ENCODE results near the gene C4BPB. TPM values are rescaled to one million over a fixed set of nuclear protein-coding genes. Genes with fewer than 3 reads are reported as not detected.
A peak's percentile ranks its signal among the peaks of the same experiment; 100 is the strongest.

Gene C4BPB
- total and polyA plus RNA-seq, 2 donors from 2014 or later, result 0.49 to 1.3 TPM

DNA sequence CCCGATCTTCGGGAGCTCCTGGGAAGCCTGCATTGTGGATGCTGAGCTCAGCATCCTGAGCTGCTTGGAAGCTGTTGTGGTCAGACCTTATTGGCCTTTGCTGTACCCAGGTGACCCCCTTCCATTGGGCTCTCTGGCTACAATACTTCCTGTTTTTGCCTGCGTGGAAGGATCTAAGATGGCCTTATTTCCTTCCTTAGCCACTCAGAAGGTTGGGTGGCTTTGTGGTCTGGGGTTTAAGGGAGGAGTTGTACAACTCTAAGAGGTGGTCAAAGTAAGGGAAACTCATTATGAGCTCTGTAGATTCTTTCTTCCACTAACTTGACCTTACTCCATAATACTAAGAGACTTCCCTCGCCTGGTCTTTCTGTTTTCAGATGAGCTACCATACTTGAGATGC is 17.8 kb upstream of the C4BPB start:
- intact Hi-C loops (cut with DNase I), result no loop called here
- TF ChIP-seq, protein P1, sequence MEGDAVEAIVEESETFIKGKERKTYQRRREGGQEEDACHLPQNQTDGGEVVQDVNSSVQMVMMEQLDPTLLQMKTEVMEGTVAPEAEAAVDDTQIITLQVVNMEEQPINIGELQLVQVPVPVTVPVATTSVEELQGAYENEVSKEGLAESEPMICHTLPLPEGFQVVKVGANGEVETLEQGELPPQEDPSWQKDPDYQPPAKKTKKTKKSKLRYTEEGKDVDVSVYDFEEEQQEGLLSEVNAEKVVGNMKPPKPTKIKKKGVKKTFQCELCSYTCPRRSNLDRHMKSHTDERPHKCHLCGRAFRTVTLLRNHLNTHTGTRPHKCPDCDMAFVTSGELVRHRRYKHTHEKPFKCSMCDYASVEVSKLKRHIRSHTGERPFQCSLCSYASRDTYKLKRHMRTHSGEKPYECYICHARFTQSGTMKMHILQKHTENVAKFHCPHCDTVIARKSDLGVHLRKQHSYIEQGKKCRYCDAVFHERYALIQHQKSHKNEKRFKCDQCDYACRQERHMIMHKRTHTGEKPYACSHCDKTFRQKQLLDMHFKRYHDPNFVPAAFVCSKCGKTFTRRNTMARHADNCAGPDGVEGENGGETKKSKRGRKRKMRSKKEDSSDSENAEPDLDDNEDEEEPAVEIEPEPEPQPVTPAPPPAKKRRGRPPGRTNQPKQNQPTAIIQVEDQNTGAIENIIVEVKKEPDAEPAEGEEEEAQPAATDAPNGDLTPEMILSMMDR (IDR thresholded peaks at IDR 0.05; ENCODE audit: borderline replicate concordance, extremely low read depth, insufficient read depth), result no peak
- DNase-seq, result no peak
- peaks cover 0 to 13% (median 13%) of the 10 kb centered on the region in 3 donors for H3K4me1 ChIP-seq (ENCODE audit: control insufficient read depth in 2 of 3, insufficient read depth in 2 of 3, low read depth in 1 of 3, low read length in 3 of 3)
- H3K9ac ChIP-seq (ENCODE audit: low read length in 3 of 3), result no peak overlapping the region
- no peaks in the 10 kb centered on the region for H3K27me3 ChIP-seq (ENCODE audit: control insufficient read depth, insufficient read depth, low read length)
- peaks cover 3 to 78% (median 49%) of the 10 kb centered on the region in 3 donors for H3K36me3 ChIP-seq (ENCODE audit: control insufficient read depth in 2 of 3, insufficient read depth in 3 of 3, low read length in 3 of 3)
- H3K4me3 ChIP-seq (ENCODE audit: low read length in 3 of 3), result no peak overlapping the region
- FAIRE-seq, result no peak
- no peaks in the 10 kb centered on the region for H3K9me3 ChIP-seq (ENCODE audit: control insufficient read depth in 2 of 3, insufficient read depth in 1 of 3, low read length in 3 of 3)
- H3K27ac ChIP-seq (ENCODE audit: low read depth in 2 of 2, low read length in 2 of 2), result no peak overlapping the region

DNA sequence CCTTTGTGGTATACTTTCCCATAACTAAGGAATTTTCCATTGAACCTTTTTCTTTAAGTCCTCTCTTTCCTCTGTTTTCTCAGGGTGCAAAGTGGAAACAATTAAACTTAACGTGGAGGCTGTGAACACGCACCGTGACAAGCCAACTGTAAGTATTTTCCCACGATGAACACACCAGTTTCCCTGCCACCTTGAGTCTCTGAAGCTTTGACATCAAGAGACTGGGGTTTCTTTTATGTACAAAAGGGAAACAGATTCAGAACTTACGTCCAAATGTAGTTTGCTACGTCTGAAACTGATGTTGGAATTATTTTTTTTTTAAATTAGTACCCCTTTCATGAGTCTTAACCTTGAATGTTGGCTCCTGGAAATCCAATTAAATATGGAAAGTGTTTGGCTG is 17.2 kb upstream of the C4BPB start:
- Histone ChIP-seq H3K9ac (ENCODE audit: low read length in 3 of 3) (no peak overlapping the region), H3K36me3 (ENCODE audit: control insufficient read depth in 2 of 3, insufficient read depth in 3 of 3, low read length in 3 of 3) (peaks cover 3 to 72% (median 51%) of the 10 kb centered on the region in 3 donors), H3K4me1 (ENCODE audit: control insufficient read depth in 2 of 3, insufficient read depth in 2 of 3, low read depth in 1 of 3, low read length in 3 of 3) (peaks cover 0 to 13% (median 11%) of the 10 kb centered on the region in 3 donors), H3K27ac (ENCODE audit: low read depth in 2 of 2, low read length in 2 of 2) (no peak overlapping the region), H3K27me3 (ENCODE audit: control insufficient read depth, insufficient read depth, low read length) (no peaks in the 10 kb centered on the region), H3K9me3 (ENCODE audit: control insufficient read depth in 2 of 3, insufficient read depth in 1 of 3, low read length in 3 of 3) (no peaks in the 10 kb centered on the region), H3K4me3 (ENCODE audit: low read length in 3 of 3) (no peak overlapping the region)
- FAIRE-seq (no peak), DNase-seq (no peak)
- TF ChIP-seq, protein P1 (IDR thresholded peaks at IDR 0.05; ENCODE audit: borderline replicate concordance, extremely low read depth, insufficient read depth), result no peak
- intact Hi-C loops (cut with DNase I), result no loop called here

DNA sequence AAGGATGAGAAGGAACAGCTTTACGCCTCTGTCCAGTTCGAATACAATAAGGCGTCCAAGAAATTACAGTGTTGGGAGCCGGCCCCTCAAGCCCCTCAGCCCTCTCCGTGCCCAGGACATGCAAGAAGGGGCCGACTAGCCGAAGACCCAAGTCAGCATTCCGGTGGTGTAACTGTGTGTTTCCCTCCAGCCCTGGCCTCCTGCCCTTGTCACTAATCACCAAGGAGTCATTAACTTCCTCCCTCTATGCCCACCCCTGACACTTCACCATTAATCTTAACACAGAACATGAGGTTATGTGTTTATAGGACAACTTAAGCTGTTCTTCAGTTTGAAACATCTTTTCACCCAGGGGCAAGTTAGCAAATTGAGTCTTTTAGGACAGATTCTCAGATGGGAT is 16.4 kb upstream of the C4BPB start:
- peaks cover 0 to 9% (median 7%) of the 10 kb centered on the region in 3 donors for H3K4me1 ChIP-seq (ENCODE audit: control insufficient read depth in 2 of 3, insufficient read depth in 2 of 3, low read depth in 1 of 3, low read length in 3 of 3)
- no peaks in the 10 kb centered on the region for H3K9me3 ChIP-seq (ENCODE audit: control insufficient read depth in 2 of 3, insufficient read depth in 1 of 3, low read length in 3 of 3)
- intact Hi-C loops (cut with DNase I), result no loop called here
- H3K36me3 ChIP-seq (ENCODE audit: control insufficient read depth in 2 of 3, insufficient read depth in 3 of 3, low read length in 3 of 3), result peaks cover 3 to 66% (median 50%) of the 10 kb centered on the region in 3 donors
- TF ChIP-seq, protein P1 (IDR thresholded peaks at IDR 0.05; ENCODE audit: borderline replicate concordance, extremely low read depth, insufficient read depth), result no peak
- no peak for FAIRE-seq
- H3K4me3 ChIP-seq (ENCODE audit: low read length in 3 of 3), result no peak overlapping the region
- DNase-seq, result peak in 4 of 5 donors; percentile 67 to 85 (median 80)
- H3K27me3 ChIP-seq (ENCODE audit: control insufficient read depth, insufficient read depth, low read length), result no peaks in the 10 kb centered on the region
- no peak overlapping the region for H3K9ac ChIP-seq (ENCODE audit: low read length in 3 of 3)
- no peak overlapping the region for H3K27ac ChIP-seq (ENCODE audit: low read depth in 2 of 2, low read length in 2 of 2)

All from kidney (tissue), 14 donors.